ENCODE measurements around the gene ARL3. TPM values are rescaled to one million over a fixed set of nuclear protein-coding genes. Genes with fewer than 3 reads are reported as not detected.

ARL3 gene
- total RNA-seq, 1 donor, result 10.4 TPM

- H3K4me3 ChIP-seq (ENCODE audit: low read depth, low read length), result no peak overlapping the region
- TF ChIP-seq CTCF (IDR thresholded peaks at IDR 0.05; ENCODE audit: insufficient read depth, low read length), result no peak
- no peak for DNase-seq (ENCODE audit: low read depth)
Observed at GRCh38 chr10:102631525-102632393, 82.4 kb downstream of the ARL3 start.

GRCh38 chr10:102630663-102631062, 83.5 kb downstream of the ARL3 start:
- no peak for TF ChIP-seq CTCF (IDR thresholded peaks at IDR 0.05; ENCODE audit: insufficient read depth, low read length)
- no peak overlapping the region for H3K4me3 ChIP-seq (ENCODE audit: low read depth, low read length)
- DNase-seq (ENCODE audit: low read depth), result no peak

DNA sequence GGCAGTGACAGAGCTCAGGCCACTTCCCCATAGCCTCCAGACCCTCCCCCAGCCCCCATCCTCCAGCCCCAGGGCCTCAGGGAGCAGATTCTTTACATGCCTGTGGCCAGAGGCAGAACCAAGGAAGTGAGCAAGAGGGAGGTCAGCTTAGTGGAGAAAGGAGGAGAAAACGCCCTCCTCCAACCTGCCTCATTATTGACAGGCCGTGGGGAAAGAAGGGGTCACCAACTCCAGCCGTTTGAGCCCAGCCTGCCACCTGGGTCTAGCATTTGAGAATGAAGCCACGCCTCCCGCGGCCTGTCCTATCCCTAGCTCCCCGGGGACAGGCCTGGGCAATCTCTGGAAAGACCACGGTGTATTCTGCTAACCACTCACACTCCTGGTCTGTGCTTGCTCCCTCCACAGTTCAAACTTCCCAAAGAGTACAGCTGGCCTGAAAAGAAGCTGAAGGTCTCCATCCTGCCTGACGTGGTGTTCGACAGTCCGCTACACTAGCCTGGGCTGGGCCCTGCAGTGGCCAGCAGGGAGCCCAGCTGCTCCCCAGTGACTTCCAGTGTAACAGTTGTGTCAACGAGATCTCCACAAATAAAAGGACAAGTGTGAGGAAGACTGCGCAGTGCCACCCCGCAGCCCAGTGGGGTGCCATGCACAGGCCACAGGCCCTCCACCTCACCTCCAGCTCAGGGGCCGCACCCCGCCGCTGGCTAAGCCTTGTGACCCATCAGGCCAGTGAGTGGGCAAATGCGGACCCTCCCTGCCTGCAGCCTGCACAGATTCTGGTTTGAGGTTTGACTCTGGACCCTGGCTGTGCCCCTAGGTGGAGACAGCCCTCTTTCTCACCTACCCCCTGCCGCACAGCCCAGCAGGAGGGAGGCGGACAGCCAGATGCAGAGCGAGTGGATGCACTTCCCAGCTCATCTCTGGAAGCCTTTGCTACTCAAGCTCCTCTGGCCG, 84.3 kb downstream of the ARL3 start:
- TF ChIP-seq CTCF (IDR thresholded peaks at IDR 0.05; ENCODE audit: insufficient read depth, low read length), result no peak
- H3K4me3 ChIP-seq (ENCODE audit: low read depth, low read length), result no peak overlapping the region
- peak; percentile 85 for DNase-seq (ENCODE audit: low read depth)

- no peak for DNase-seq (ENCODE audit: low read depth)
- no peak for TF ChIP-seq CTCF (IDR thresholded peaks at IDR 0.05; ENCODE audit: insufficient read depth, low read length)
- H3K4me3 ChIP-seq (ENCODE audit: low read depth, low read length), result no peak overlapping the region
Observed at GRCh38 chr10:102628451-102628911, 85.7 kb downstream of the ARL3 start.

- DNase-seq (ENCODE audit: low read depth), result peak; percentile 88
- H3K4me3 ChIP-seq (ENCODE audit: low read depth, low read length), result no peak overlapping the region
- no peak for TF ChIP-seq CTCF (IDR thresholded peaks at IDR 0.05; ENCODE audit: insufficient read depth, low read length)
Observed at GRCh38 chr10:102627736-102628293, 86.4 kb downstream of the ARL3 start.

DNA sequence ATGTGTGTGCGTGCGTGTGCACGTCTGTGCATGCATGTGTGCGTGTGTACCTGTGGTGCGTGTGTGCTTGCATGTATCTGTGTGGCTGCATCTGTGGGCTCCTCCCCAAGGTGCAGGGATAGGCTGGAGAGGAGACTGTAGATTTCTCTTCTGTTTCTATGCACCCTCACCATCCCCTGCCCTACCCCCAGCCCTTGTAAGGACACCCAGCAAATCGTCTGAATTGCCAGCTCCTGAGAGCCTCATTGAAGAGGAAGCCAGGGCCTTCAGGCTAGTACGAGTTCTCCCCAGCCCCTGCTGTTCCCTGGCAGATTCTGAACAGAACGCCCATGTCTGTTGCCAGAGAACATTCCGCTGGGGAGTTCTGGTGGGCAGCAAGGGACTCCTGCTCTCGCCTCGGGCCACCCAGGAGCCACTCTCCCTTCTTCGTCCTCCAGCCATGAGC, 86.9 kb downstream of the ARL3 start:
- TF ChIP-seq CTCF (IDR thresholded peaks at IDR 0.05; ENCODE audit: insufficient read depth, low read length), result no peak
- no peak overlapping the region for H3K4me3 ChIP-seq (ENCODE audit: low read depth, low read length)
- no peak for DNase-seq (ENCODE audit: low read depth)
